Liver (tissue), 9 donors: Measurements from ENCODE around the gene GFRA1. TPM values are rescaled to one million over a fixed set of nuclear protein-coding genes. Genes with fewer than 3 reads are reported as not detected.

ENCODE experiments used
- DNase-seq: peaks from one replicate; pipeline ENCODE4 v3.0.0-alpha.2; 2017; ENCODE audit warnings: low spot score
- H3K27ac ChIP-seq, 2 donors: one replicate each; pipeline ENCODE4 v1.7.0; 2013; ENCODE audit warnings: inconsistent platforms in 2 of 2, low read length in 2 of 2, control low read depth in 1 of 2, low read depth in 1 of 2, mild to moderate bottlenecking in 1 of 2
- H3K27me3 ChIP-seq, 4 donors: one replicate each; pipeline versions ENCODE4 v1.6.1 to v1.7.0; 2013; ENCODE audit warnings: low read length in 3 of 4, inconsistent platforms in 1 of 4, mild to moderate bottlenecking in 1 of 4, moderate library complexity in 1 of 4; ENCODE audit not compliant: control insufficient read depth in 4 of 4, insufficient read depth in 4 of 4
- H3K36me3 ChIP-seq, 4 donors: one replicate each; pipeline versions ENCODE4 v1.6.1 to v1.7.0; 2013; ENCODE audit warnings: low read length in 3 of 4, mild to moderate bottlenecking in 3 of 4, low read depth in 1 of 4, moderate library complexity in 1 of 4; ENCODE audit not compliant: control insufficient read depth in 4 of 4, insufficient read depth in 3 of 4
- H3K4me1 ChIP-seq, 4 donors: one replicate each; pipeline versions ENCODE4 v1.6.1 to v1.7.0; 2013; ENCODE audit warnings: low read length in 3 of 4, mild to moderate bottlenecking in 3 of 4, moderate library complexity in 1 of 4; ENCODE audit not compliant: control insufficient read depth in 4 of 4, insufficient read depth in 4 of 4
- H3K4me3 ChIP-seq, 3 donors: one replicate each; pipeline versions ENCODE4 v1.6.1 to v1.7.0; 2013; ENCODE audit warnings: low read length in 3 of 3, control low read depth in 1 of 3, low read depth in 1 of 3, mild to moderate bottlenecking in 1 of 3
- H3K9ac ChIP-seq, 2 donors: one replicate each; pipeline ENCODE4 v1.7.0; 2013; ENCODE audit warnings: low read length in 2 of 2, mild to moderate bottlenecking in 2 of 2, moderate library complexity in 2 of 2, control low read depth in 1 of 2, low read depth in 1 of 2
- H3K9me3 ChIP-seq, 4 donors: one replicate each; pipeline versions ENCODE4 v1.6.1 to v1.7.0; 2013; ENCODE audit warnings: low read length in 3 of 4; ENCODE audit not compliant: control insufficient read depth in 4 of 4
- CTCF ChIP-seq: fragments of 150-350 bp; IDR thresholded peaks from 2 replicates; pipeline ENCODE4 v1.5.1; 2017; ENCODE audit warnings: improper control_type of control experiment, low read depth, low read length; ENCODE audit not compliant: missing input control
- EGR1 ChIP-seq, 2 donors: IDR thresholded peaks; 2 replicates each; pipeline ENCODE4 v1.6.1; 2016 to 2018; ENCODE audit warnings: antibody characterized with exemption in 2 of 2, low read depth in 2 of 2
- FOXA1 ChIP-seq: IDR thresholded peaks from 2 replicates; pipeline ENCODE4 v1.6.1; 2016; ENCODE audit warnings: antibody characterized with exemption
- FOXA2 ChIP-seq: IDR thresholded peaks from 2 replicates; pipeline ENCODE4 v1.6.1; 2016; ENCODE audit warnings: antibody characterized with exemption
- HNF4A ChIP-seq, 2 donors: conservative IDR thresholded peaks; 2 replicates each; pipeline ENCODE4 v1.6.1; 2016; ENCODE audit warnings: antibody characterized with exemption in 2 of 2, mild to moderate bottlenecking in 2 of 2
- MAX ChIP-seq: IDR thresholded peaks from 2 replicates; pipeline ENCODE4 v1.6.1; 2016; ENCODE audit warnings: antibody characterized with exemption
- RAD21 ChIP-seq, 2 donors: IDR thresholded peaks; 2 replicates each; pipeline ENCODE4 v1.6.1; 2016; ENCODE audit warnings: antibody characterized with exemption in 2 of 2, mild to moderate bottlenecking in 2 of 2
- REST ChIP-seq: IDR thresholded peaks from 2 replicates; pipeline ENCODE4 v1.6.1; 2016; ENCODE audit warnings: antibody characterized with exemption, mild to moderate bottlenecking
- RXRA ChIP-seq, 2 donors: IDR thresholded peaks; 2 replicates each; pipeline ENCODE4 v1.6.1; 2017 to 2018; ENCODE audit warnings: antibody characterized with exemption in 2 of 2, mild to moderate bottlenecking in 1 of 2
- SP1 ChIP-seq: IDR thresholded peaks from 2 replicates; pipeline ENCODE4 v1.6.1; 2018; ENCODE audit warnings: antibody characterized with exemption, mild to moderate bottlenecking
- TAF1 ChIP-seq: conservative IDR thresholded peaks from 2 replicates; pipeline ENCODE4 v1.6.1; 2016; ENCODE audit warnings: antibody characterized with exemption, mild to moderate bottlenecking
- WGBS: extraction: QIAGEN DNeasy Blood & Tissue Kit; methylation state at CpG from one replicate; pipeline ENCODE4 v1.1.7; 2013; 5-methylcytosine and 5-hydroxymethylcytosine counted together
- polyA plus RNA-seq, 2 donors: library from polyadenylated mRNA; stranded (reverse) in 1 of 2; unstranded in 1 of 2; fragments of 200-250 nt in 1 of 2; fragments of >200 nt in 1 of 2; fragmentation: Nextera tagmentation in 1 of 2; extraction: Ambion mirVana in 1 of 2; gene quantifications; one replicate each; pipeline versions ENCODE4 v1.2.1 to v1.2.3, GENCODE V29; 2013 to 2015
- total RNA-seq, 2 donors: library from RNA; depleted of rRNA; stranded (reverse); fragments of >200 nt; gene quantifications; one replicate each; pipeline ENCODE4 v1.2.3, GENCODE V29; 2014
- TF ChIP-seq, protein P1 (sequence below): IDR thresholded peaks from 2 replicates; pipeline ENCODE4 v1.6.1; 2016; ENCODE audit warnings: antibody characterized with exemption
- TF ChIP-seq, protein P2 (sequence below): IDR thresholded peaks from 2 replicates; pipeline ENCODE4 v1.6.1; 2016; ENCODE audit warnings: antibody characterized with exemption
- donor health status: healthy.
- donor health status: healthy.
- donor health status: healthy.
- donor health status: healthy.
- donor health status: healthy.

The GFRA1 gene
- total and polyA plus RNA-seq, 4 donors, result 14.2 to 53.6 (median 17.8) TPM

GRCh38 chr10:116201011-116201410, 72.0 kb downstream of the GFRA1 start:
- TF ChIP-seq CTCF, result no peak
- no peak for TF ChIP-seq RXRA (IDR thresholded peaks at IDR 0.05)
- no peak for TF ChIP-seq FOXA1
- no peak for TF ChIP-seq REST
- no peak for TF ChIP-seq HNF4A (conservative IDR thresholded peaks at IDR 0.05)
- TF ChIP-seq RAD21 (IDR thresholded peaks at IDR 0.05), result no peak
- H3K27ac ChIP-seq, result no peak overlapping the region

GRCh38 chr10:116198676-116199035, 74.3 kb downstream of the GFRA1 start:
- Histone ChIP-seq H3K27ac (no peak overlapping the region), H3K4me3 (no peak overlapping the region), H3K36me3 (no peaks in the 10 kb centered on the region), H3K9me3 (peaks cover 0 to 3% (median 0%) of the 10 kb centered on the region in 4 donors), H3K9ac (no peak overlapping the region), H3K27me3 (no peaks in the 10 kb centered on the region), H3K4me1 (peaks cover 2 to 19% (median 8%) of the 10 kb centered on the region in 4 donors)
- TF ChIP-seq FOXA2 (no peak), CTCF (no peak), FOXA1 (no peak), MAX (no peak), TAF1 (no peak), SP1 (no peak), HNF4A (conservative IDR thresholded peaks at IDR 0.05) (no peak), EGR1 (IDR thresholded peaks at IDR 0.05; ENCODE audit: low read depth in 2 of 2) (no peak)
- TF ChIP-seq, protein P1, sequence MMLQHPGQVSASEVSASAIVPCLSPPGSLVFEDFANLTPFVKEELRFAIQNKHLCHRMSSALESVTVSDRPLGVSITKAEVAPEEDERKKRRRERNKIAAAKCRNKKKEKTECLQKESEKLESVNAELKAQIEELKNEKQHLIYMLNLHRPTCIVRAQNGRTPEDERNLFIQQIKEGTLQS, result no peak
- TF ChIP-seq, protein P2, sequence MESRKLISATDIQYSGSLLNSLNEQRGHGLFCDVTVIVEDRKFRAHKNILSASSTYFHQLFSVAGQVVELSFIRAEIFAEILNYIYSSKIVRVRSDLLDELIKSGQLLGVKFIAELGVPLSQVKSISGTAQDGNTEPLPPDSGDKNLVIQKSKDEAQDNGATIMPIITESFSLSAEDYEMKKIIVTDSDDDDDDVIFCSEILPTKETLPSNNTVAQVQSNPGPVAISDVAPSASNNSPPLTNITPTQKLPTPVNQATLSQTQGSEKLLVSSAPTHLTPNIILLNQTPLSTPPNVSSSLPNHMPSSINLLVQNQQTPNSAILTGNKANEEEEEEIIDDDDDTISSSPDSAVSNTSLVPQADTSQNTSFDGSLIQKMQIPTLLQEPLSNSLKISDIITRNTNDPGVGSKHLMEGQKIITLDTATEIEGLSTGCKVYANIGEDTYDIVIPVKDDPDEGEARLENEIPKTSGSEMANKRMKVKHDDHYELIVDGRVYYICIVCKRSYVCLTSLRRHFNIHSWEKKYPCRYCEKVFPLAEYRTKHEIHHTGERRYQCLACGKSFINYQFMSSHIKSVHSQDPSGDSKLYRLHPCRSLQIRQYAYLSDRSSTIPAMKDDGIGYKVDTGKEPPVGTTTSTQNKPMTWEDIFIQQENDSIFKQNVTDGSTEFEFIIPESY, result no peak
- 95% methylated on average over 4 of the region's 4 CpGs for whole genome bisulfite sequencing
- no peak for DNase-seq

More at GRCh38 chr10:116201011-116201410, 72.0 kb downstream of the GFRA1 start:
- Histone ChIP-seq H3K9ac (no peak overlapping the region), H3K9me3 (no peaks in the 10 kb centered on the region), H3K36me3 (no peaks in the 10 kb centered on the region), H3K27me3 (no peaks in the 10 kb centered on the region), H3K4me1 (peaks cover 2 to 19% (median 7%) of the 10 kb centered on the region in 4 donors), H3K4me3 (no peak overlapping the region)
- no peak for DNase-seq
